Smooth muscle cell (in vitro differentiated cells): ENCODE measurements around the gene MAP2K5. TPM values are rescaled to one million over a fixed set of nuclear protein-coding genes. Genes with fewer than 3 reads are reported as not detected.

Source experiments
- DNase-seq: peaks from one replicate; lab custom pipeline; 2025; ENCODE audit not compliant: unreplicated experiment; lab: John Stamatoyannopoulos, UW
- H2AFZ ChIP-seq: fragments of 200-600 bp; sonication (generic); 2 replicates; pipeline ENCODE4 v1.6.0; 2016; ENCODE audit warnings: antibody characterized with exemption, low read depth, mild to moderate bottlenecking
- H3F3A ChIP-seq: fragments of 200-600 bp; sonication (generic); 2 replicates; pipeline ENCODE4 v1.6.0; 2017; ENCODE audit warnings: antibody characterized with exemption, low read depth
- H3K27ac ChIP-seq: fragments of 200-600 bp; sonication (generic); 2 replicates; pipeline ENCODE4 v1.5.1; 2016; ENCODE audit warnings: low read depth, mild to moderate bottlenecking
- H3K27me3 ChIP-seq: fragments of 200-600 bp; sonication (generic); 2 replicates; pipeline ENCODE4 v1.6.1; 2016; ENCODE audit warnings: low read depth, mild to moderate bottlenecking
- H3K36me3 ChIP-seq: fragments of 200-600 bp; sonication (generic); 2 replicates; pipeline ENCODE4 v1.5.1; 2016; ENCODE audit warnings: low read depth
- H3K4me1 ChIP-seq: fragments of 200-600 bp; sonication (generic); 2 replicates; pipeline ENCODE4 v1.5.1; 2016; ENCODE audit warnings: low read depth
- H3K4me2 ChIP-seq: fragments of 200-600 bp; sonication (generic); 2 replicates; pipeline ENCODE4 v1.6.0; 2016; ENCODE audit warnings: mild to moderate bottlenecking
- H3K4me3 ChIP-seq: fragments of 200-600 bp; sonication (generic); 2 replicates; pipeline ENCODE4 v1.5.1; 2016; ENCODE audit warnings: mild to moderate bottlenecking
- H3K79me2 ChIP-seq: fragments of 200-600 bp; sonication (generic); 2 replicates; pipeline ENCODE4 v1.6.0; 2016; ENCODE audit warnings: low read depth, mild to moderate bottlenecking
- H3K9ac ChIP-seq: fragments of 200-600 bp; sonication (generic); 2 replicates; pipeline ENCODE4 v1.6.0; 2016; ENCODE audit warnings: low read depth
- H3K9me3 ChIP-seq: fragments of 200-600 bp; sonication (generic); replicated peaks from 2 replicates; pipeline ENCODE4 v1.5.1; 2016; ENCODE audit warnings: low read depth
- H4K20me1 ChIP-seq: fragments of 200-600 bp; sonication (generic); 2 replicates; pipeline ENCODE4 v1.6.0; 2016; ENCODE audit warnings: low read depth
- CTCF ChIP-seq: fragments of 200-600 bp; sonication (generic); IDR thresholded peaks from 2 replicates; pipeline ENCODE4 v1.5.1; 2017; ENCODE audit warnings: borderline replicate concordance, mild to moderate bottlenecking, antibody characterized with exemption; ENCODE audit not compliant: insufficient read depth, poor library complexity, severe bottlenecking
- WGBS: methylation state at CpG from one replicate; pipeline ENCODE4 v1.1.7; 2016; ENCODE audit warnings: low lambda C conversion rate; 5-methylcytosine and 5-hydroxymethylcytosine counted together
- polyA plus RNA-seq: library from polyadenylated mRNA; unstranded; fragments of >200 nt; fragmentation: Nextera tagmentation; extraction: Ambion mirVana; gene quantifications from 2 replicates; pipeline ENCODE4 v1.2.1, GENCODE V29; 2016
- total RNA-seq: library from RNA; depleted of rRNA; stranded (reverse); fragments of >200 nt; gene quantifications from 2 replicates; pipeline ENCODE4 v1.2.3, GENCODE V29; 2014

MAP2K5 gene
- total and polyA plus RNA-seq, 2 experiments from 2014 or later, result 4.4 to 7.4 TPM

GRCh38 chr15:67781907-67782690, 239.6 kb downstream of the MAP2K5 start:
- Histone ChIP-seq H3K36me3 (no peaks in the 10 kb centered on the region), H3K9me3 (no peaks in the 10 kb centered on the region), H3F3A (peaks cover 3% of the 10 kb centered on the region), H3K4me1 (peaks cover 61% of the 10 kb centered on the region), H3K9ac (no peak overlapping the region), H3K79me2 (no peaks in the 10 kb centered on the region), H3K27me3 (peaks cover 42% of the 10 kb centered on the region), H3K4me2 (no peak overlapping the region), H3K27ac (no peak overlapping the region), H4K20me1 (no peaks in the 10 kb centered on the region), H3K4me3 (no peak overlapping the region), H2AFZ (no peak overlapping the region)
- TF ChIP-seq CTCF, result no peak
- 31% methylated on average over 10 of the region's 10 CpGs for WGBS
- no peak for DNase-seq

DNA sequence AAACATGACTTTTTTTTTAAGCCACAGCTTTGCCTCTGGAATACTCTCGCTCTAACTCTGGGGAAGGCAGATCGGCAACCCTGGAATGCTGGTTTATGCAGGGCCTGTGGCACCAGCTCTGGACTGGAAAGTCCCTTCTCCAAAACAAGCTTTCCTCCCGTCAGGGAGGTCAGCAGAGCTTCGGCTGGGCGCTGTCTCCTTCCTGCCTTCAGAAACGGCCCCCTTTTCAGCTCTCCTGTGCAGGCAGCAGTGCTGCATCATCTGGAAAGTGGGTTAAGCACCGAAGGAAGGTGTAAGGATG, 240.1 kb downstream of the MAP2K5 start:
- H3K9me3 ChIP-seq, result no peaks in the 10 kb centered on the region
- DNase-seq, result no peak
- H3K27ac ChIP-seq, result no peak overlapping the region
- no peaks in the 10 kb centered on the region for H4K20me1 ChIP-seq
- peaks cover 3% of the 10 kb centered on the region for H3F3A ChIP-seq
- peaks cover 64% of the 10 kb centered on the region for H3K4me1 ChIP-seq
- H3K9ac ChIP-seq, result no peak overlapping the region
- H3K36me3 ChIP-seq, result no peaks in the 10 kb centered on the region
- H2AFZ ChIP-seq, result no peak overlapping the region
- 39% methylated on average over 7 of the region's 7 CpGs for WGBS
- no peak overlapping the region for H3K4me3 ChIP-seq
- TF ChIP-seq CTCF, result no peak
- H3K27me3 ChIP-seq, result peaks cover 37% of the 10 kb centered on the region
- no peaks in the 10 kb centered on the region for H3K79me2 ChIP-seq
- H3K4me2 ChIP-seq, result no peak overlapping the region

DNA sequence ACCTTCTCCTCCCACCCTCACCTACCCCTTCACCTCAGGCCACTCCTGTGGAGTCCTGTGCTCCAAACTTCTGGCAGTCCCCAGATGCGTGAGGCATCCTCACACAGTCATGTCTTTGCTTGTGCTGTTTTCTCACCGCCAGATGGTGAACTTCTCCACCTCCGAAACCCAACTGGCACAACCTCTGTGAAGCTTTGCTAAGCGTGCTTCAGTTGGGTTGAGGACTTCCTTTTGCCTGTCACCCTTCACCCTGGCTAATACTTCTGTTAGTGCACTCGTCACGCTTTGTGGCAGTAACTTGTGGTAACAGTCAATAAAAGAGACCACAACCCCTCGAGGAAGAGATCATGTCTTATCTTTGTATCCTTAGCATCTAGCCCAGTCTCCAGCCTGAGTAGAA, 240.8 kb downstream of the MAP2K5 start:
- DNase-seq, result no peak
- no peak for TF ChIP-seq CTCF
- H3K36me3 ChIP-seq, result no peaks in the 10 kb centered on the region
- no peak overlapping the region for H3K4me2 ChIP-seq
- H3K27me3 ChIP-seq, result peaks cover 30% of the 10 kb centered on the region
- H3K9me3 ChIP-seq, result no peaks in the 10 kb centered on the region
- 64% methylated on average over 7 of the region's 7 CpGs for WGBS
- no peaks in the 10 kb centered on the region for H4K20me1 ChIP-seq
- H3K9ac ChIP-seq, result no peak overlapping the region
- peaks cover 63% of the 10 kb centered on the region for H3K4me1 ChIP-seq
- H3K79me2 ChIP-seq, result no peaks in the 10 kb centered on the region
- H3K4me3 ChIP-seq, result no peak overlapping the region
- no peak overlapping the region for H3K27ac ChIP-seq
- peaks cover 3% of the 10 kb centered on the region for H3F3A ChIP-seq
- no peak overlapping the region for H2AFZ ChIP-seq
